Ascending aorta (tissue), 2 donors: Measurements from ENCODE around the gene LIPA. TPM values are rescaled to one million over a fixed set of nuclear protein-coding genes. Genes with fewer than 3 reads are reported as not detected.
"Not testable (repeated sequence)": the region's sequence is repeated elsewhere in the genome, so short reads cannot be mapped to it uniquely, and the experiment has no call there.

Experiments
- DNase-seq, 2 donors: peaks; one replicate each; pipeline ENCODE4 v3.0.0-alpha.2; 2019; ENCODE audit warnings: low spot score in 2 of 2
- H3K27ac ChIP-seq, 2 donors: fragments of 200-600 bp; sonication (generic); one replicate each; pipeline ENCODE4 v1.5.1; 2016 to 2017; ENCODE audit warnings: mild to moderate bottlenecking in 1 of 2
- H3K27me3 ChIP-seq: fragments of 200-600 bp; sonication (generic); one replicate; pipeline ENCODE4 v1.5.1; 2017
- H3K36me3 ChIP-seq, 2 donors: fragments of 200-600 bp; sonication (generic); one replicate each; pipeline ENCODE4 v1.5.1; 2016
- H3K4me1 ChIP-seq, 2 donors: fragments of 200-600 bp; sonication (generic); one replicate each; pipeline ENCODE4 v1.5.1; 2016 to 2017; ENCODE audit warnings: mild to moderate bottlenecking in 1 of 2
- H3K4me3 ChIP-seq, 2 donors: fragments of 200-600 bp; sonication (generic); one replicate each; pipeline ENCODE4 v1.5.1; 2016 to 2017; ENCODE audit warnings: mild to moderate bottlenecking in 1 of 2
- H3K9me3 ChIP-seq, 2 donors: fragments of 200-600 bp; sonication (generic); one replicate each; pipeline ENCODE4 v1.5.1; 2016
- intact Hi-C: fragments of 100-400 bp; cut with DNase I; formaldehyde crosslinking; loops from one replicate; pipeline ENCODE4 v1.15.1; 2023
- total RNA-seq: library from RNA; depleted of rRNA; stranded (reverse); fragments of >200 nt; gene quantifications from one replicate; pipeline ENCODE4 v1.1.0, GENCODE V29; 2016
- TF ChIP-seq, protein P1 (sequence below), 3 experiments: fragments of 200-600 bp in 2 of 3; fragments of 450-650 bp in 1 of 3; sonication (generic) in 2 of 3; IDR thresholded peaks; one replicate each; pipeline ENCODE4 v1.5.1; 2016 to 2019; ENCODE audit warnings: antibody characterized with exemption in 3 of 3, mild to moderate bottlenecking in 1 of 3, moderate library complexity in 1 of 3

The LIPA gene
- total RNA-seq, 1 donor from 2014 or later = 57.9 TPM

DNA sequence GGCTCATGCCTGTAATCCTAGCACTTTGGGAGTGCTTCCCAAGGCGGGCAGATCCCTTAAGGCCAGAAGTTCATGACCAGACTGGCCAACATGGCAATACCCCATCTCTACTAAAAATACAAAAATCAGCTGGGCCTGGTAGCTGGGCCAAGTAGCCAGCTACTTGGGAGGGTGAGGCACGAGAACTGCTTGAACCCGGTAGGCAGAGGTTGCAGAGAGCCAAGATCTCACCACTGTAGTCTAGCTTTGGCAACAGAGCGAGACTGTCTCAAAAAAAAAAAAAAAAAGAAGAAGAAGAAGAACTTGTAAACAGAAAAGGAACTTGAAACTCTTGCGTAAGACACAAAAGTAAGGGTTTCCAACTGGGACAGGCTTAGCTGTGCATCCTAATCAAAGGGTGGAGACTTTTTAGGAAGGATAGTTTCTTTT, 44.7 kb upstream of the LIPA start:
- Histone ChIP-seq H3K9me3 (peaks cover 0 to 2% of the 10 kb centered on the region in 2 donors), H3K27me3 (no peaks in the 10 kb centered on the region), H3K4me1 (peaks cover 5 to 7% of the 10 kb centered on the region in 2 donors), H3K27ac (peak overlapping the region; percentile 45 to 81), H3K4me3 (peak overlapping the region in 1 of 2 donors; percentile 5), H3K36me3 (no peaks in the 10 kb centered on the region)
- intact Hi-C loops = no loop called here
- TF ChIP-seq, protein P1, sequence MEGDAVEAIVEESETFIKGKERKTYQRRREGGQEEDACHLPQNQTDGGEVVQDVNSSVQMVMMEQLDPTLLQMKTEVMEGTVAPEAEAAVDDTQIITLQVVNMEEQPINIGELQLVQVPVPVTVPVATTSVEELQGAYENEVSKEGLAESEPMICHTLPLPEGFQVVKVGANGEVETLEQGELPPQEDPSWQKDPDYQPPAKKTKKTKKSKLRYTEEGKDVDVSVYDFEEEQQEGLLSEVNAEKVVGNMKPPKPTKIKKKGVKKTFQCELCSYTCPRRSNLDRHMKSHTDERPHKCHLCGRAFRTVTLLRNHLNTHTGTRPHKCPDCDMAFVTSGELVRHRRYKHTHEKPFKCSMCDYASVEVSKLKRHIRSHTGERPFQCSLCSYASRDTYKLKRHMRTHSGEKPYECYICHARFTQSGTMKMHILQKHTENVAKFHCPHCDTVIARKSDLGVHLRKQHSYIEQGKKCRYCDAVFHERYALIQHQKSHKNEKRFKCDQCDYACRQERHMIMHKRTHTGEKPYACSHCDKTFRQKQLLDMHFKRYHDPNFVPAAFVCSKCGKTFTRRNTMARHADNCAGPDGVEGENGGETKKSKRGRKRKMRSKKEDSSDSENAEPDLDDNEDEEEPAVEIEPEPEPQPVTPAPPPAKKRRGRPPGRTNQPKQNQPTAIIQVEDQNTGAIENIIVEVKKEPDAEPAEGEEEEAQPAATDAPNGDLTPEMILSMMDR (IDR thresholded peaks at IDR 0.05) = no peak
- DNase-seq = no peak

- H3K27ac ChIP-seq = peak overlapping the region; percentile 45 to 81
- no peaks in the 10 kb centered on the region for H3K36me3 ChIP-seq
- peaks cover 5 to 7% of the 10 kb centered on the region in 2 donors for H3K4me1 ChIP-seq
- intact Hi-C loops = no loop called here
- no peak for DNase-seq
- H3K4me3 ChIP-seq = peak overlapping the region in 1 of 2 donors; percentile 5
- TF ChIP-seq, protein P1 (IDR thresholded peaks at IDR 0.05) = no peak
- peaks cover 0 to 2% of the 10 kb centered on the region in 2 donors for H3K9me3 ChIP-seq
- no peaks in the 10 kb centered on the region for H3K27me3 ChIP-seq
These were observed 44.0 kb upstream of the LIPA start for GRCh38 chr10:89295597-89295996.

GRCh38 chr10:89294721-89295239, 43.2 kb upstream of the LIPA start:
- Histone ChIP-seq H3K4me3 (no peak overlapping the region), H3K9me3 (peaks cover 0 to 2% of the 10 kb centered on the region in 2 donors), H3K27me3 (no peaks in the 10 kb centered on the region), H3K27ac (no peak overlapping the region), H3K36me3 (no peaks in the 10 kb centered on the region), H3K4me1 (peaks cover 5 to 7% of the 10 kb centered on the region in 2 donors)
- intact Hi-C loops = no loop called here
- DNase-seq = no peak
- TF ChIP-seq, protein P1 (IDR thresholded peaks at IDR 0.05) = no peak

DNA sequence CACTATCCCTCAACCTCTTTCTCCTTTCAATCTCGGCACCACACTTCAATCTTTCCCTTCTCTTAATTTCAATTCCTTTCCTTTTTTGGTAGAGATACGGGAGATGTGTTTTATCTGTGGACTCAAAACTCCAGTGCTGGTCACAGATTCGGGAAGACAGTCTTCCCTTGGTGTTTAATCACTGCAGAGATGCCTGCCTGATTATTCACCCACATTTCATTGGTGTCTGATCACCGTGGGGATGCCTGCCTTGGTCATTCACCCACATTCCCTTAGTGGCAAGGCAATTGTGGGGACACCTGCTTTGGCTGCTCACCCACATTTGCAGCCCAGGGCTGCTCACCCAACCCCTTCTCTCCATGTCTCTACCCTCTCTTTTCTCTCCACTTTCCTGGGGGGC, 33.7 kb upstream of the LIPA start:
- intact Hi-C loops, H3K4me3 ChIP-seq, H3K27me3 ChIP-seq, DNase-seq, H3K36me3 ChIP-seq, H3K9me3 ChIP-seq: not testable (repeated sequence)
- peaks cover 0 to 37% of the 10 kb centered on the region in 2 donors for H3K4me1 ChIP-seq
- peak overlapping the region; percentile 89 to 95 for H3K27ac ChIP-seq

- Histone ChIP-seq H3K4me1 (peaks cover 0 to 37% of the 10 kb centered on the region in 2 donors), H3K27ac (peak overlapping the region; percentile 89 to 95)
- not testable (repeated sequence) for DNase-seq, H3K9me3 ChIP-seq, H3K27me3 ChIP-seq, H3K36me3 ChIP-seq, H3K4me3 ChIP-seq
- intact Hi-C loops = loop anchor here (1.0 kb wide), 1 partner anchor 17 kb away; no protein-coding TSS in a partner anchor
These were observed 33.1 kb upstream of the LIPA start for GRCh38 chr10:89284711-89285110.

GRCh38 chr10:89283936-89284475, 32.4 kb upstream of the LIPA start:
- Histone ChIP-seq H3K27ac (peak overlapping the region; percentile 89 to 95), H3K36me3 (no peaks in the 10 kb centered on the region), H3K4me1 (peaks cover 0 to 43% of the 10 kb centered on the region in 2 donors), H3K4me3 (peak overlapping the region; percentile 38 to 50), H3K27me3 (no peaks in the 10 kb centered on the region), H3K9me3 (no peaks in the 10 kb centered on the region)
- TF ChIP-seq, protein P1 (IDR thresholded peaks at IDR 0.05) = no peak
- intact Hi-C loops = loop anchor here (1.0 kb wide), 1 partner anchor 17 kb away; no protein-coding TSS in a partner anchor
- peak; percentile 31 to 87 for DNase-seq
